Activated CD8-positive, alpha-beta memory T cell treated with anti-CD3 and anti-CD28 coated beads for 1 hour (primary cell): ENCODE results near the gene KIF3B.
"Not testable (repeated sequence)": the region's sequence is repeated elsewhere in the genome, so short reads cannot be mapped to it uniquely, and the experiment has no call there.

Source experiments
- DNase-seq, 2 donors: peaks; one replicate each; pipeline ENCODE4 v3.0.0-alpha.2; 2020; ENCODE audit warnings: low read depth in 1 of 2; ENCODE audit errors: extremely low read depth in 1 of 2

KIF3B gene

GRCh38 chr20:32246208-32246607, 31.2 kb upstream of the KIF3B start:
- not testable (repeated sequence) for DNase-seq

GRCh38 chr20:32248043-32248442, 29.4 kb upstream of the KIF3B start:
- DNase-seq = no peak

- no peak for DNase-seq
Measured at GRCh38 chr20:32249030-32249738, 28.3 kb upstream of the KIF3B start.

GRCh38 chr20:32251470-32251869, 26.0 kb upstream of the KIF3B start:
- DNase-seq = no peak

- DNase-seq = peak in 1 of 2 donors; percentile 6
Measured at GRCh38 chr20:32252189-32252588, 25.3 kb upstream of the KIF3B start.

GRCh38 chr20:32260973-32261372, 16.5 kb upstream of the KIF3B start:
- DNase-seq = not testable (repeated sequence)

GRCh38 chr20:32261644-32262043, 15.8 kb upstream of the KIF3B start:
- DNase-seq = no peak

GRCh38 chr20:32263398-32263954, 14.0 kb upstream of the KIF3B start:
- DNase-seq = no peak

GRCh38 chr20:32271620-32272019, 5.8 kb upstream of the KIF3B start:
- DNase-seq = no peak

- no peak for DNase-seq
Measured at GRCh38 chr20:32274359-32274758, 3.1 kb upstream of the KIF3B start.

- not testable (repeated sequence) for DNase-seq
Measured at GRCh38 chr20:32275163-32275562, 2.3 kb upstream of the KIF3B start.

- no peak for DNase-seq
Measured at GRCh38 chr20:32278199-32278643, 770 bp downstream of the KIF3B start.

GRCh38 chr20:32281711-32282110, 4.3 kb downstream of the KIF3B start:
- no peak for DNase-seq

- DNase-seq = no peak
Measured at GRCh38 chr20:32282461-32282860, 5.0 kb downstream of the KIF3B start.

GRCh38 chr20:32285082-32285620, 7.7 kb downstream of the KIF3B start:
- no peak for DNase-seq

- no peak for DNase-seq
Measured at GRCh38 chr20:32285621-32286371, 8.3 kb downstream of the KIF3B start.

- no peak for DNase-seq
Measured at GRCh38 chr20:32287231-32287638, 9.8 kb downstream of the KIF3B start.

- DNase-seq = no peak
Measured at GRCh38 chr20:32288225-32288849, 10.9 kb downstream of the KIF3B start.

GRCh38 chr20:32289299-32289660, 11.8 kb downstream of the KIF3B start:
- not testable (repeated sequence) for DNase-seq

- DNase-seq = no peak
Measured at GRCh38 chr20:32289661-32290431, 12.4 kb downstream of the KIF3B start.
